ENCODE results near the gene BHLHA15. TPM values are rescaled to one million over a fixed set of nuclear protein-coding genes. Genes with fewer than 3 reads are reported as not detected.

BHLHA15 gene
- total RNA-seq, result 10 to 100 TPM in 1 of 4 donors, 1 to 10 TPM in 3; 3.7 to 18.5 (median 5.6) TPM

- WGBS, 2 donors, result 0% methylated on average over 7 of the region's 45 CpGs; no CpG with 5 or more reads in 1 of the 2 donors
- TF ChIP-seq POLR2A (IDR thresholded peaks at IDR 0.05) (no peak), CTCF (IDR thresholded peaks at IDR 0.05) (no peak)
- no peak within 1 kb of the TSS for H3K4me3 ChIP-seq (ENCODE audit: low read depth, poor library complexity, severe bottlenecking)
- DNase-seq (ENCODE audit: low spot score in 2 of 2), result peak in 1 of 2 donors; percentile 84
- intact Hi-C loops (cut with DNase I; ENCODE audit: low total_unique reads), result no loop called here
Measured at GRCh38 chr7:98211221-98211675, at the start of gene BHLHA15. Gene BHLHA15 (plus strand): TSS chr7:98211439. CDS start chr7:98212310, 871 bp downstream.

GRCh38 chr7:98162758-98163157 is 48.5 kb upstream of the BHLHA15 start:
- DNase-seq (ENCODE audit: low spot score in 2 of 2), result no peak
- no peak overlapping the region for H3K4me3 ChIP-seq (ENCODE audit: low read depth, poor library complexity, severe bottlenecking)
- intact Hi-C loops (cut with DNase I; ENCODE audit: low total_unique reads), result loop anchor here (10.0 kb wide), 1 partner anchor 58 kb away; the partner anchor contains the start of gene LMTK2
- no peak for TF ChIP-seq CTCF (IDR thresholded peaks at IDR 0.05)
- no peak for TF ChIP-seq POLR2A (IDR thresholded peaks at IDR 0.05)
- 57 to 64% methylated on average over 3 of the region's 3 CpGs for WGBS, 2 donors

GRCh38 chr7:98163269-98163668 is 48.0 kb upstream of the BHLHA15 start:
- intact Hi-C loops (cut with DNase I; ENCODE audit: low total_unique reads), result loop anchor here (10.0 kb wide), 1 partner anchor 58 kb away; the partner anchor contains the start of gene LMTK2
- DNase-seq (ENCODE audit: low spot score in 2 of 2), result no peak
- no peak overlapping the region for H3K4me3 ChIP-seq (ENCODE audit: low read depth, poor library complexity, severe bottlenecking)
- WGBS, 2 donors, result 70 to 84% methylated on average over 7 of the region's 7 CpGs
- TF ChIP-seq CTCF (IDR thresholded peaks at IDR 0.05) (no peak), POLR2A (IDR thresholded peaks at IDR 0.05) (no peak)

- DNase-seq (ENCODE audit: low spot score in 2 of 2), result peak in 1 of 2 donors; percentile 36
- intact Hi-C loops (cut with DNase I; ENCODE audit: low total_unique reads), result loop anchor here (10.0 kb wide), 1 partner anchor 59 kb away; the partner anchor contains the start of gene LMTK2
- WGBS, 2 donors, result 44 to 58% methylated on average over 16 of the region's 16 CpGs
- H3K4me3 ChIP-seq (ENCODE audit: low read depth, poor library complexity, severe bottlenecking), result no peak overlapping the region
- TF ChIP-seq POLR2A (IDR thresholded peaks at IDR 0.05) (no peak), CTCF (IDR thresholded peaks at IDR 0.05) (no peak)
Measured at GRCh38 chr7:98163704-98164494, 47.3 kb upstream of the BHLHA15 start.

- WGBS, 2 donors, result 75 to 77% methylated on average over 17 to 18 of the region's 18 CpGs
- no peak overlapping the region for H3K4me3 ChIP-seq (ENCODE audit: low read depth, poor library complexity, severe bottlenecking)
- intact Hi-C loops (cut with DNase I; ENCODE audit: low total_unique reads), result loop anchor here (10.0 kb wide), 1 partner anchor 61 kb away; the partner anchor contains the start of gene LMTK2
- DNase-seq (ENCODE audit: low spot score in 2 of 2), result no peak
- TF ChIP-seq POLR2A (IDR thresholded peaks at IDR 0.05) (no peak), CTCF (IDR thresholded peaks at IDR 0.05) (no peak)
Measured at GRCh38 chr7:98165827-98166667, 45.2 kb upstream of the BHLHA15 start.
